Thyroid gland (tissue), 4 donors: ENCODE data around the gene CEP126. TPM values are rescaled to one million over a fixed set of nuclear protein-coding genes. Genes with fewer than 3 reads are reported as not detected.

Source experiments
- DNase-seq, 2 donors: peaks; one replicate each; pipeline ENCODE4 v3.0.0-alpha.2; 2019
- H3K27ac ChIP-seq, 3 donors: fragments of 200-600 bp; sonication (generic); 1 replicate in 2 of 3; 2 replicates in 1 of 3; pipeline ENCODE4 v1.5.1; 2016 to 2019; ENCODE audit warnings: mild to moderate bottlenecking in 1 of 3, moderate library complexity in 1 of 3
- H3K27me3 ChIP-seq: fragments of 200-600 bp; sonication (generic); one replicate; pipeline ENCODE4 v1.5.1; 2019
- H3K36me3 ChIP-seq, 2 donors: fragments of 200-600 bp; sonication (generic); one replicate each; pipeline ENCODE4 v1.5.1; 2016 to 2019
- H3K4me1 ChIP-seq, 2 donors: fragments of 200-600 bp; sonication (generic); one replicate each; pipeline ENCODE4 v1.5.1; 2017 to 2019
- H3K4me3 ChIP-seq, 3 donors: fragments of 200-600 bp; sonication (generic); replicated peaks in 1 of 3; 1 replicate in 2 of 3; 2 replicates in 1 of 3; pipeline ENCODE4 v1.5.1; 2016; ENCODE audit warnings: mild to moderate bottlenecking in 1 of 3
- H3K9me3 ChIP-seq: fragments of 200-600 bp; sonication (generic); one replicate; pipeline ENCODE4 v1.5.1; 2017
- CTCF ChIP-seq, 6 experiments: fragments of 200-600 bp in 3 of 6; fragments of 450-650 bp in 3 of 6; sonication (generic) in 3 of 6; IDR thresholded peaks; one replicate each; pipeline ENCODE4 v1.5.1; 2016 to 2019; ENCODE audit warnings: antibody characterized with exemption in 6 of 6, mild to moderate bottlenecking in 2 of 6, inconsistent platforms in 1 of 6, moderate library complexity in 1 of 6
- POLR2A ChIP-seq, 2 donors: fragments of 450-650 bp; IDR thresholded peaks; one replicate each; pipeline ENCODE4 v1.6.1; 2017; ENCODE audit warnings: antibody characterized with exemption in 2 of 2, mild to moderate bottlenecking in 2 of 2, moderate library complexity in 1 of 2
- WGBS, 2 donors: methylation state at CpG; one replicate each; pipeline ENCODE4 v1.1.5; 2017; 5-methylcytosine and 5-hydroxymethylcytosine counted together
- intact Hi-C: fragments of 100-400 bp; cut with DNase I; formaldehyde crosslinking; loops from one replicate; pipeline ENCODE4 v1.15.1; 2023
- total RNA-seq, 4 donors: library from RNA; depleted of rRNA; stranded (reverse); fragments of >200 nt; gene quantifications; one replicate each; pipeline ENCODE4 v1.2.3, GENCODE V29; 2016

The CEP126 gene
- total RNA-seq, 4 donors from 2014 or later, result 6.3 to 10.6 (median 8.1) TPM

GRCh38 chr11:101914341-101914737 lies 471 bp upstream of the CEP126 start:
- peak overlapping the region in 2 of 3 donors; percentile 12 to 82 for H3K27ac ChIP-seq
- peaks cover 6 to 7% of the 10 kb centered on the region in 2 donors for H3K4me1 ChIP-seq
- DNase-seq, result no peak
- TF ChIP-seq POLR2A (IDR thresholded peaks at IDR 0.05), result no peak
- no peak for TF ChIP-seq CTCF (IDR thresholded peaks at IDR 0.05)
- intact Hi-C loops, result no loop called here
- H3K4me3 ChIP-seq, result peak overlapping the region; percentile 56 to 86 (median 58)
- no peaks in the 10 kb centered on the region for H3K36me3 ChIP-seq
- H3K9me3 ChIP-seq, result no peaks in the 10 kb centered on the region
- no peaks in the 10 kb centered on the region for H3K27me3 ChIP-seq
- 9 to 10% methylated on average over 6 of the region's 6 CpGs for WGBS, 2 donors

GRCh38 chr11:101915791-101916291 lies 1.0 kb downstream of the CEP126 start:
- H3K4me1 ChIP-seq, result peaks cover 6 to 7% of the 10 kb centered on the region in 2 donors
- H3K27me3 ChIP-seq, result no peaks in the 10 kb centered on the region
- H3K4me3 ChIP-seq, result peak overlapping the region in 2 of 3 donors; percentile 56 to 58
- H3K27ac ChIP-seq, result peak overlapping the region; percentile 64 to 82 (median 77)
- intact Hi-C loops, result no loop called here
- H3K36me3 ChIP-seq, result no peaks in the 10 kb centered on the region
- TF ChIP-seq POLR2A (IDR thresholded peaks at IDR 0.05), result no peak
- TF ChIP-seq CTCF (IDR thresholded peaks at IDR 0.05), result no peak
- WGBS, 2 donors, result 17 to 24% methylated on average over 4 of the region's 4 CpGs
- no peak for DNase-seq
- no peaks in the 10 kb centered on the region for H3K9me3 ChIP-seq

- H3K4me1 ChIP-seq, result peaks cover 6 to 7% of the 10 kb centered on the region in 2 donors
- H3K27ac ChIP-seq, result peak within 1 kb of the TSS; percentile 64 to 82 (median 77)
- WGBS, 2 donors, result 76 to 81% methylated on average over 2 of the region's 2 CpGs
- H3K9me3 ChIP-seq, result no peaks in the 10 kb centered on the region
- peak within 1 kb of the TSS; percentile 56 to 86 (median 58) for H3K4me3 ChIP-seq
- TF ChIP-seq POLR2A (IDR thresholded peaks at IDR 0.05) (no peak), CTCF (IDR thresholded peaks at IDR 0.05) (no peak)
- intact Hi-C loops, result no loop called here
- no peaks in the 10 kb centered on the region for H3K36me3 ChIP-seq
- no peak for DNase-seq
- H3K27me3 ChIP-seq, result no peaks in the 10 kb centered on the region
Measured at GRCh38 chr11:101916422-101916821, 1.6 kb downstream of the CEP126 start, which contains the start of gene ANGPTL5. TSS of gene ANGPTL5 (minus strand) at chr11:101916522. CDS start at chr11:101907909, 8,613 bp downstream.

GRCh38 chr11:101917226-101917625 lies 2.4 kb downstream of the CEP126 start:
- Histone ChIP-seq H3K27ac (no peak overlapping the region), H3K4me1 (peaks cover 6 to 7% of the 10 kb centered on the region in 2 donors), H3K36me3 (no peaks in the 10 kb centered on the region), H3K4me3 (no peak overlapping the region), H3K27me3 (no peaks in the 10 kb centered on the region), H3K9me3 (no peaks in the 10 kb centered on the region)
- intact Hi-C loops, result no loop called here
- no peak for TF ChIP-seq CTCF (IDR thresholded peaks at IDR 0.05)
- DNase-seq, result no peak

GRCh38 chr11:101920992-101921391 lies 6.2 kb downstream of the CEP126 start:
- Histone ChIP-seq H3K27ac (no peak overlapping the region), H3K27me3 (no peaks in the 10 kb centered on the region), H3K9me3 (no peaks in the 10 kb centered on the region), H3K36me3 (no peaks in the 10 kb centered on the region), H3K4me3 (no peak overlapping the region), H3K4me1 (peaks cover 5 to 7% of the 10 kb centered on the region in 2 donors)
- intact Hi-C loops, result no loop called here
- DNase-seq, result no peak
- WGBS, 2 donors, result 97 to 100% methylated on average over 1 of the region's 1 CpG
- no peak for TF ChIP-seq CTCF (IDR thresholded peaks at IDR 0.05)
- TF ChIP-seq POLR2A (IDR thresholded peaks at IDR 0.05), result no peak
